GM18909 (cell line): ENCODE measurements around the gene ST6GALNAC2.
"Not testable (repeated sequence)": the region's sequence is repeated elsewhere in the genome, so short reads cannot be mapped to it uniquely, and the experiment has no call there.

Experiments used
- ATAC-seq: cut with Tn5 transposase; IDR thresholded peaks from one replicate; pipeline ENCODE4 v1.9.1; 2021; ENCODE audit warnings: mild to moderate bottlenecking; ENCODE audit not compliant: unreplicated experiment, poor library complexity

ST6GALNAC2 gene

GRCh38 chr17:76530811-76531485 lies 54.7 kb downstream of the ST6GALNAC2 start:
- no peak for ATAC-seq

- ATAC-seq, result no peak
Measured at GRCh38 chr17:76530095-76530723, 55.5 kb downstream of the ST6GALNAC2 start.

- no peak for ATAC-seq
Measured at GRCh38 chr17:76529224-76530094, 56.2 kb downstream of the ST6GALNAC2 start.

GRCh38 chr17:76528528-76529223 lies 57.0 kb downstream of the ST6GALNAC2 start:
- no peak for ATAC-seq

GRCh38 chr17:76528156-76528527 lies 57.5 kb downstream of the ST6GALNAC2 start:
- ATAC-seq, result peak; percentile 35

GRCh38 chr17:76527430-76528111 lies 58.1 kb downstream of the ST6GALNAC2 start:
- ATAC-seq, result peak; percentile 54

- not testable (repeated sequence) for ATAC-seq
Measured at GRCh38 chr17:76527016-76527415, 58.6 kb downstream of the ST6GALNAC2 start.

- not testable (repeated sequence) for ATAC-seq
Measured at GRCh38 chr17:76525513-76525833, 60.2 kb downstream of the ST6GALNAC2 start.

GRCh38 chr17:76524598-76525512 lies 60.8 kb downstream of the ST6GALNAC2 start:
- ATAC-seq, result no peak

- peak; percentile 54 for ATAC-seq
Measured at GRCh38 chr17:76523084-76524037, 62.3 kb downstream of the ST6GALNAC2 start.

GRCh38 chr17:76521683-76522082 lies 64.0 kb downstream of the ST6GALNAC2 start:
- not testable (repeated sequence) for ATAC-seq

GRCh38 chr17:76521262-76521661 lies 64.4 kb downstream of the ST6GALNAC2 start:
- ATAC-seq, result no peak

GRCh38 chr17:76519048-76519966 lies 66.4 kb downstream of the ST6GALNAC2 start:
- ATAC-seq, result no peak

GRCh38 chr17:76517638-76518038 lies 68.0 kb downstream of the ST6GALNAC2 start:
- no peak for ATAC-seq
